Activated T-helper 1 cell treated with anti-CD3 and anti-CD28 coated beads, Interleukin-12 subunit alpha, Interleukin-12 subunit beta, Interleukin-2, Interleukin-4 antibody, amounts not matched to agents 30 ng/mL and 10 ng/mL and 1 ng/mL, durations not matched to agents 14 hours and 24 hours and 36 hours (primary cell): Measurements from ENCODE around the gene FBXL16. TPM values are rescaled to one million over a fixed set of nuclear protein-coding genes. Genes with fewer than 3 reads are reported as not detected.

Experiments used
- DNase-seq: peaks from one replicate; pipeline ENCODE4 v3.0.0; 2021; ENCODE audit warnings: low spot score
- H3K27ac Mint-ChIP-seq: one replicate; pipeline ENCODE4 v1.8.0; 2021; ENCODE audit warnings: mild to moderate bottlenecking, mixed read lengths
- H3K27me3 Mint-ChIP-seq: one replicate; pipeline ENCODE4 v1.8.0; 2022; ENCODE audit warnings: mild to moderate bottlenecking, moderate library complexity, mixed read lengths; ENCODE audit not compliant: insufficient read depth
- H3K36me3 Mint-ChIP-seq: one replicate; pipeline ENCODE4 v1.8.0; 2021; ENCODE audit warnings: low read depth, mixed read lengths
- H3K4me1 Mint-ChIP-seq: one replicate; pipeline ENCODE4 v1.8.0; 2021; ENCODE audit warnings: low read depth, mixed read lengths
- H3K4me3 Mint-ChIP-seq: one replicate; pipeline ENCODE4 v1.8.0; 2021; ENCODE audit warnings: mild to moderate bottlenecking, moderate library complexity, mixed read lengths
- H3K9me3 Mint-ChIP-seq: one replicate; pipeline ENCODE4 v1.8.0; 2021; ENCODE audit warnings: mixed read lengths
- intact Hi-C: fragments of 100-400 bp; cut with micrococcal nuclease; formaldehyde crosslinking; loops from one replicate; pipeline ENCODE4 v1.15.1; 2024
- total RNA-seq: library from RNA; stranded (reverse); gene quantifications from 2 replicates; pipeline ENCODE4 v1.2.3, GENCODE V29; 2022

FBXL16 gene
- total RNA-seq, 1 donor from 2014 or later, result 7.6 TPM

DNA sequence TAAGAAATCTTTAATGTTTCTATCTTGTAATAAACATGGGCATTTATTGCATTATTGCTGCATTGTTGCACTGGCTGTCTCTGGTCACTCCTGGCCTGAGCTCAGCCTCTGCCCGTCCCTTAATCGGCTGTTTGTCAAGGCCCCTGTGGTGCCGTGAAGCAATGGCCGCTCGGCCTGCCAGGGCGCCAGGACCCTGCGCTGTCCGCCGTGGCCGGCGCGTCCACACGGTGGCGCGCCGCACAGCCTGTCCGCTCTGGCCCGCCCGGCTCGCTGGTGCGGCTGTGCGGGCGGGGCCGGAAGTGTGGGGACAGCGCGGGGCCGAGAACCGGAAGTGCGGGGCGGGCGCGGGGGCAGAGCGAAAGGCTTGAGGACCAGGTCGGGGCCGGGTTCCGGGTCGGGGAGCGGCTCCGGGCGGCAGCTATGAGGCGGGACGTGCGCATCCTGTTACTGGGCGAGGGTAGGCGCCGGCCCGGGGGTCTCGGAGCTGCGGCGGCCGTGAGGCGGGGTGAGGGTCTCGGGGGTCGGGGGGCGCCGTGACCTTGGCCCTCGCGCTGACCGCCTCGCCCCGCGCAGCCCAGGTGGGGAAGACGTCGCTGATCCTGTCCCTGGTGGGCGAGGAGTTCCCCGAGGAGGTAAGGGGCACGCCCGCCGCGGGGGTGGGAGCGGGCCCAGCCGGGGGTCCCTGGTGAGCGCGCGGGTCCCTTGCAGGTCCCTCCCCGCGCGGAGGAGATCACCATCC, 37.7 kb downstream of the FBXL16 start, which contains the start of gene RHOT2:
Gene RHOT2 (plus strand): TSS at position 353 of the 739 bp plus-strand sequence. CDS start 68 bp downstream, at position 421.
- peak within 1 kb of the TSS; percentile 85 for H3K4me3 Mint-ChIP-seq
- H3K9me3 Mint-ChIP-seq, result no peaks in the 10 kb centered on the region
- intact Hi-C loops, result loop anchor here (1.0 kb wide), 2 partner anchors 12 to 32 kb away; partner anchors contain the start of genes METTL26 and STUB1
- peak within 1 kb of the TSS; percentile 86 for H3K27ac Mint-ChIP-seq
- H3K27me3 Mint-ChIP-seq, result no peaks in the 10 kb centered on the region
- peak; percentile 94 for DNase-seq
- H3K36me3 Mint-ChIP-seq, result peaks cover 9% of the 10 kb centered on the region
- peaks cover 4% of the 10 kb centered on the region for H3K4me1 Mint-ChIP-seq

DNA sequence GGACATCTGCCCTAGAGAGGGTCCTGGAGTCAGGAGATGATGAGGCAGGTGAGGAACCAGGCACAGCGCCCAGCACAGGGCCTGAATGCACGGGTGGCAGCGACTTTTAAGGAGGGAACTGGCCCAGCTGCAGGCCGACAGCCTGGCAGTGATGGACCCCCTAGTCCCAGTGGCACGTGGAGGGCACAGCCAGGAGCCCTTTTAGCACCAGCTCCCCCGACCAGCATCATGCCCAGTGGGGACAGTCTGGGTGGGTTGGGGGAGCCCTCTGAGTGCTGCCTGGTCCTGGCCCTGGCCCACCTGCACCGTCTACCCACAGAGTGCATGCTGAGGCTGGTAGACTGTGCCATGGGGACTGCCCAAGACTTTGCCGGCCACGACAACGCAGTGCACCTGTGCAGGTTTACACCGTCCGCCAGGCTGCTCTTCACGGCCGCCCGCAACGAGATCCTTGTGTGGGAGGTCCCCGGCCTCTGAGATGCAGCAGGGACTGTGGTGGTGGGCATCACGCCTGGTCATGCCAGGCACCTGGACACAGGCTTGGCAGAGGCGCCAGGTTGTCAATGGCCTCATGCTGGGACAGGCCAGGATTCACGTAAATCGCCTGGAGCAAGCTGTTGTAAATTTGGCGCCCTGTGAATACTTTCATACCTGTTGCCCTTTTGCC, 38.4 kb downstream of the FBXL16 start:
- Mint-ChIP-seq H3K27me3 (no peaks in the 10 kb centered on the region), H3K27ac (peak overlapping the region; percentile 86), H3K4me3 (peak overlapping the region; percentile 76), H3K4me1 (peaks cover 4% of the 10 kb centered on the region), H3K36me3 (peaks cover 5% of the 10 kb centered on the region), H3K9me3 (no peaks in the 10 kb centered on the region)
- intact Hi-C loops, result loop anchor here (1.0 kb wide), 1 partner anchor 13 kb away; the partner anchor contains the start of gene STUB1
- no peak for DNase-seq

DNA sequence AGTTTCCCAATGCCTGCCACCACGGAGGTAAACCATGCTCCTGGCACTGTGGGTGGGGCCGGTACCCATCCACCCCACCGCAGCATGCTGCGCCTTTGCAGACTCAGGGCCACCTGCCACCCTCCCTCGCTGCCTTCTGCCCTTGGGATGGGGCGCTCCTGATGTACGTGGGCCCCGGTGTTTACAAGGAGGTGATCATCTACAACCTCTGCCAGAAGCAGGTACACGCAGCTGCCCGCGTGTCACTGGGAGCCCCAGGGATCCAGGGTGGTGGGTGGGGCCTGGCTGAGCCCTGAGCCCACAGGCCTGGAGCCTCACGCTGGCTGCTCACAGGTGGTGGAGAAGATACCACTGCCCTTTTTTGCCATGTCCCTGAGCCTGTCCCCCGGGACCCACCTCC, 39.0 kb downstream of the FBXL16 start:
- no peak overlapping the region for H3K4me3 Mint-ChIP-seq
- H3K36me3 Mint-ChIP-seq, result peaks cover 5% of the 10 kb centered on the region
- H3K27me3 Mint-ChIP-seq, result no peaks in the 10 kb centered on the region
- H3K27ac Mint-ChIP-seq, result no peak overlapping the region
- intact Hi-C loops, result no loop called here
- peaks cover 4% of the 10 kb centered on the region for H3K4me1 Mint-ChIP-seq
- H3K9me3 Mint-ChIP-seq, result no peaks in the 10 kb centered on the region
- no peak for DNase-seq

DNA sequence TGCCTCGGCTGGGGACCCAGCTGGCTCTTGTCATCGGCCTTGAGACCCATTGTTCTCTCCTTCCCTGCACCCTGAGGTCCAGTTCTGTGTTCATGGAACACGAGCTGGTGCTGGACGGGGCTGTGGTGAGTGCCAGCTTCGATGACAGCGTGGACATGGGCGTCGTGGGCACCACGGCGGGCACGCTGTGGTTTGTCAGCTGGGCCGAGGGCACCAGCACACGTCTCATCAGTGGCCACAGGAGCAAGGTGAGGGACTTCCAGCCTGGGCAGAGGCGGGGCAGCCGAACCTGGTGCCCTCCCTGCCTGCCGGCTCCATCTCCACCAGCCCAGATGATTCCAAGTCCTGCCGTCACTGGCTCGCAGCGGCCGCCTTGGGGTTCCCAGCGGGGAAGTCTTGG, 43.0 kb downstream of the FBXL16 start:
- intact Hi-C loops, result no loop called here
- Mint-ChIP-seq H3K4me1 (peaks cover 2% of the 10 kb centered on the region), H3K27me3 (no peaks in the 10 kb centered on the region), H3K36me3 (no peaks in the 10 kb centered on the region), H3K9me3 (no peaks in the 10 kb centered on the region), H3K4me3 (no peak overlapping the region), H3K27ac (peak overlapping the region; percentile 5)
- DNase-seq, result no peak

DNA sequence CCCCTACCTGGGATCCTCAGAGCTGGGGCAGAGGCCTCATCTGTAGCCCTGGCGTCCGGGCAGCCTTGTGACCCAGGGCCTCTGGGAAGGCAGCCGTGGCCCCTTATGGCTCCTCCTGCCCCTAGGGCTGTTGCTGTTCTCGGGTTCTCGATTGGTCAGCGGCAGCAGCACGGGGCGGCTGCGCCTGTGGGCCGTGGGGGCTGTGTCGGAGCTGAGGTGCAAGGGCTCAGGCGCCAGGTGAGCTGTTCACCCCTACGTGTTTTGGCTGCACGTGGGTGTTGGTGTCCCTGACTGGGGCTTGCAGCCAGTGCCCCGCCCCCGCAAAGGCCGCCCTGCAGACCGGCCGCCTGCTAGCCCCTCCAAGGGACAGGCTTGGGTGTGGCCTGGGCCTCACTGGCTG, 43.5 kb downstream of the FBXL16 start:
- no peaks in the 10 kb centered on the region for H3K9me3 Mint-ChIP-seq
- H3K4me1 Mint-ChIP-seq, result no peaks in the 10 kb centered on the region
- DNase-seq, result no peak
- no peaks in the 10 kb centered on the region for H3K27me3 Mint-ChIP-seq
- intact Hi-C loops, result no loop called here
- H3K36me3 Mint-ChIP-seq, result no peaks in the 10 kb centered on the region
- H3K27ac Mint-ChIP-seq, result no peak overlapping the region
- H3K4me3 Mint-ChIP-seq, result no peak overlapping the region

DNA sequence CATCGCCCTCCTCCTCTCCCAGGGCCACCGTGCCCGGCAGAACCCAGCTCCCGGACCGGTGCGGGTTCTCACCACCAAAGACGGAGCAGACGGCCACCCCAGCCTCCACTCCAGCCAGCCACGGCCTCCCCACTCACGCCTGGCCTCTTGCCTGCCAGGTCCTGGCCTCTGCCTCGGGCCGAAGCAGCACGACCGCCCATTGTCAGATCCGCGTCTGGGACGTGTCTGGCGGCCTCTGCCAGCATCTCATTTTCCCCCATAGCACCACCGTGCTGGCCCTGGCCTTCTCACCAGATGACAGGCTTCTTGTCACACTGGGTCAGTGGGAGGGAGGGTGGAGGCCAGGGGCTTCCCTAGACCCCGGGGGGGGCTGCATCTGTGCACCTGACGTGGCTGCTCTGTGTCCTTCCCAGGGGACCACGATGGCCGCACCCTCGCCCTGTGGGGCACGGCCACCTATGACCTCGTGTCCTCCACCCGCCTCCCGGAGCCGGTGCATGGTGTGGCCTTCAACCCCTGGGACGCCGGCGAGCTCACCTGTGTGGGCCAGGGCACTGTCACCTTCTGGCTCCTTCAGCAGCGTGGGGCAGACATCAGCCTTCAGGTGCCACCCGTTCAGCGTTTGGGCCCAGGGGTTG, 44.3 kb downstream of the FBXL16 start:
- H3K4me1 Mint-ChIP-seq, result no peaks in the 10 kb centered on the region
- H3K36me3 Mint-ChIP-seq, result no peaks in the 10 kb centered on the region
- no peaks in the 10 kb centered on the region for H3K9me3 Mint-ChIP-seq
- H3K4me3 Mint-ChIP-seq, result peak overlapping the region; percentile 5
- no peak for DNase-seq
- intact Hi-C loops, result loop anchor here (2.0 kb wide), 1 partner anchor 73 kb away; no protein-coding TSS in a partner anchor
- H3K27me3 Mint-ChIP-seq, result no peaks in the 10 kb centered on the region
- no peak overlapping the region for H3K27ac Mint-ChIP-seq

DNA sequence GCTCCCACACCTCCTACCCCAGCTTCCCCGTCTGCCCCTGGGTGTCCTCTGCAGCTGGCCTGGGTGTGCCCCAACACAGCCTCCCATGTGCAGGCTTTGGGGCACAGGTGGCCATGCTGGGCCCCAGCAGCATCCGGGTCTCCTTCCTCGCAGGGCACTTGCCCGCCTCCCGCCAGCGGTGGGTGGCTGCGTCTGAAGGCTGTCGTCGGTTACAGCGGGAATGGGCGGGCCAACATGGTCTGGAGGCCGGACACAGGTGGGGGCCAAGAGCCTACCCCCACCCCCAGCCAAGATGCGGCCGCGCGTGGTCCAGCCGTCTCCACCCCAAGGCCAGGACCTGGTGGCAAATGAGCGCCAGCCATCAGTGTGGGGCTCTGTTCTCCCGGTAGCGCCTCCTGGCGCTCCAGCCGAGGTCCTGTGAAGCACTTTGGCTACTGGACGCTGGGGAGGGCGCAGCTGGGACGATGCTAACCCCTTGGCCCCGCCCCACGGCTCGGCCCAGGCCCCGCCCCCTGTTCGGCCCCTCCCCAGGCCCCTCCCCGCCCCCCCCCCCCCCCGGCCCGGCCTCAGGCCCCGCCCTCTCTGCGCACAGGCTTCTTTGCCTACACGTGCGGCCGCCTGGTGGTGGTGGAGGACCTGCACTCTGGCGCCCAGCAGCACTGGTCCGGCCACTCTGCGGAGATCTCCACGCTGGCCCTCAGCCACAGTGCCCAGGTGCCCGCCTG, 45.0 kb downstream of the FBXL16 start:
- Mint-ChIP-seq H3K36me3 (no peaks in the 10 kb centered on the region), H3K4me3 (peak overlapping the region; percentile 5), H3K4me1 (no peaks in the 10 kb centered on the region), H3K27me3 (no peaks in the 10 kb centered on the region), H3K27ac (no peak overlapping the region), H3K9me3 (no peaks in the 10 kb centered on the region)
- DNase-seq, result peak; percentile 53
- intact Hi-C loops, result loop anchor here (1.0 to 2.0 kb wide), 5 partner anchors 11 to 72 kb away; partner anchors contain the start of genes MCRIP2 and WDR90

DNA sequence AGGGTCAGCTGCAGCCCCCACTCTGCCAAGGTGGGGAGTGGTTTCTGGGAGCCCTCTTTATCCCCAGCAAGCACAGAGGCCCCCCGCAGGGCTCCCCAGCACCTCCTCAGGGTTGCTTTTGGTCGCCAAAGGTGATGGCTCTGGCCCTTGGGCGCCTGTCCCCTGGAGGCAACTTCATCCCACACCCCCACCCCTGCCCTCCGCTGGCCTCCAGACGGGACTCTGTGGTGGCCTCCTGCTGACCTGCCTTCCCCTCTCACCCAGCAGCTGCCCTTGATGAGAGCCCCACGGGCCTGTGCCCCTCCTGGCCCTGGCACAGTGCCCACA, 45.5 kb downstream of the FBXL16 start:
- H3K27ac Mint-ChIP-seq, result no peak overlapping the region
- intact Hi-C loops, result loop anchor here (1.0 to 2.0 kb wide), 5 partner anchors 11 to 71 kb away; partner anchors contain the start of genes MCRIP2 and WDR90
- no peaks in the 10 kb centered on the region for H3K4me1 Mint-ChIP-seq
- no peak overlapping the region for H3K4me3 Mint-ChIP-seq
- no peaks in the 10 kb centered on the region for H3K36me3 Mint-ChIP-seq
- no peaks in the 10 kb centered on the region for H3K9me3 Mint-ChIP-seq
- H3K27me3 Mint-ChIP-seq, result no peaks in the 10 kb centered on the region
- no peak for DNase-seq

DNA sequence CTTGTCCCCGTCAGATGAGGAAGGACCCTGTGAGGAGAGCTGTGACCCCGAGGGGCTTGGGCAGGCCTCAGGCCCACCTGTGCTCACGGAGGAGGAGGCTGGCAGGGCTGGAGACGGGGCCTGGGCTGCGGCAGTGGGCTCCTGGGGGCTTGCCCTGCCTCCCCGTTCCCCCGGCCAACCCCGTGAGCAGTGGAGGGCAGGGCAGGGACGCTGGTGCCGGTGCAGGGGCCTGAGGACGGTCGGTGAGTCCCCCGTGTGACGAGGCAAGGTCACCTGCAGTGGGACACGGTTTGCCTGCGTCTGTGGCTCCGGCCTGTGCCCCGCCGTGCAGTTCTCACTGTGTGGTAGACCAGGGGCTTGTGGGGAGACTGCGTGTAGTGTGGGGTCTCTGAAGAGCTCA, 46.0 kb downstream of the FBXL16 start:
- Mint-ChIP-seq H3K27me3 (no peaks in the 10 kb centered on the region), H3K4me3 (no peak overlapping the region), H3K36me3 (no peaks in the 10 kb centered on the region), H3K9me3 (no peaks in the 10 kb centered on the region), H3K27ac (no peak overlapping the region), H3K4me1 (no peaks in the 10 kb centered on the region)
- DNase-seq, result no peak
- intact Hi-C loops, result loop anchor here (1.0 to 2.0 kb wide), 5 partner anchors 10 to 71 kb away; partner anchors contain the start of genes MCRIP2 and WDR90

DNA sequence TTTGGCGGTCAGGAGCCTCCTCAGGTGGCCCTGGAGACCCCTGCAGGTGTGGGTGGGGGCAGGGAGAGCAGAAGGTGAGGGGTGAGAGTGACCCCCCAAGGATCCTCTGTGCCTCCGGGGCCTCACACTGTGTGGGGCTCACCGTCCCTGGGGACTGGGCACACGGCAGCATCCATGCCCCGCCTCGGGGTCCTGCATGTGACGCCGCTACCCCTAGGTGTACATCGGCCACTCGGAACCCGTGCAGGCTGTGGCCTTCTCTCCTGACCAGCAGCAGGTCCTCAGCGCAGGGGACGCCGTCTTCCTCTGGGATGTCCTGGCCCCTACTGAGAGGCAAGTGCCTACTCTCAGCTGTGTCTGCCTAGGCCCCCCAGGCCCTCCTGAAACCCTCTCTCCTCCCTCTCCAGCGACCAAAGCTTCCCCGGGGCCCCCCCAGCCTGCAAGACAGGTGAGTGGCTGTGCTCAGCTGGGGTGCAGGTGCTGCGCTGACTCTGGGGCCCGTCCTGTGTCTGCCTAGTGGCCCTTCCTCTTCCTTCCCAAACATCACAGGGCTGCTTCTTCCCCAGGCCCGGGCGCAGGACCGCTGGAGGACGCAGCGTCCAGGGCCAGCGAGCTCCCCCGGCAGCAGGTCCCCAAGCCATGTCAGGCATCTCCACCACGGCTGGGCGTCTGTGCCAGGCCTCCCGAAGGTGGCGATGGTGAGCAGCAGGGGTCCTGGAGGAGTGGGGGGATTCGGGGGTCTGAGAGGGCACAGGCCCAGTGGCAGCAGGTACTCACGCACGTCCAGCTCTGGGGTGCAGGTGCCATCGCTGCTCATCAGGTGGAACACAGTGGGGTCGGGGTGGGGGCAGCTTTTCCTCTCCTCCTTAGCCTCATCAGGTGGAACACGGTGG, 46.7 kb downstream of the FBXL16 start:
- intact Hi-C loops, result no loop called here
- Mint-ChIP-seq H3K4me1 (no peaks in the 10 kb centered on the region), H3K27me3 (no peaks in the 10 kb centered on the region), H3K36me3 (no peaks in the 10 kb centered on the region), H3K9me3 (no peaks in the 10 kb centered on the region), H3K4me3 (no peak overlapping the region), H3K27ac (no peak overlapping the region)
- DNase-seq, result no peak

DNA sequence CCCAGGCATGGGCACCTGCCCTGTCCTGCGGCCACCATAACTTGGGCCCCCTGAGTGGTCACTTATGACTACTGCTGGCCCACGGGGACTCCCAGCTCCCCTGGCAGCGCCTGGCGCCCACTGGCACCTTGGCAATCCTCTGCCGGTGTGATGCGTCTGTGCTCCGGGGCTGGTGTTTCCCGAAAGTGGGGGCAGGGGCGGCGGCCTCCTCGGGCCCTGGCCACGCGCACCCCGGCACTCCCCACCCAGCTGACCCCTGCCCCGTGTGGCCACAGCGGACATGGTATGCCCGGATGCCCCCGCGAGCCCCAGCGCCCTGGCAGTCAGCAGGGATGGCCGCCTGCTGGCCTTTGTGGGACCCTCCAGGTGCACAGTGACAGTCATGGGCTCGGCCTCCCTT, 48.1 kb downstream of the FBXL16 start:
- H3K4me3 Mint-ChIP-seq, result no peak overlapping the region
- H3K27ac Mint-ChIP-seq, result no peak overlapping the region
- no peaks in the 10 kb centered on the region for H3K9me3 Mint-ChIP-seq
- no peaks in the 10 kb centered on the region for H3K27me3 Mint-ChIP-seq
- no peaks in the 10 kb centered on the region for H3K4me1 Mint-ChIP-seq
- DNase-seq, result no peak
- intact Hi-C loops, result no loop called here
- no peaks in the 10 kb centered on the region for H3K36me3 Mint-ChIP-seq

DNA sequence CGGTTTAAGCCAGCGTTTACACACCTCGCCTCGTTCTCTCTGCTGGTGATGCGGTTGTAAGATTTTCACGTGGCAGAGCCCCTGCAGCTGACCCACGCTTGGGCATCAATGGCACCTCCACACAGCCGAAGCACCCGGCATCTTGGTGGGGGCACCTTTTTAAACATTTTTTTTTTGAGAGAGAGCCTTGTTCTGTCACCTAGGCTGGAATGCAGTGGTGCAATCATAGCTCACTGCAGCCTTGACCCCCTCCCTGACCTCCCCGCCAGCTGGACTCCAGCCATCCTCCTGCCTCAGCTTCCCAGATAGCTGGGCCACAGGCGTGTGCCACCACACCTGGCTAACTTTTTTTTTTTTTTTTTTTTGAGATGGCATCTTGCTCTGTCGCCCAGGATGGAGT, 51.6 kb downstream of the FBXL16 start:
- Mint-ChIP-seq H3K27me3 (no peaks in the 10 kb centered on the region), H3K27ac (no peak overlapping the region), H3K4me3 (no peak overlapping the region), H3K36me3 (no peaks in the 10 kb centered on the region), H3K9me3 (no peaks in the 10 kb centered on the region), H3K4me1 (no peaks in the 10 kb centered on the region)
- no peak for DNase-seq
- intact Hi-C loops, result no loop called here
